ENCODE measurements around the gene EGFL8.

- TF ChIP-seq SIN3A (IDR thresholded peaks at IDR 0.05; ENCODE audit: borderline replicate concordance in 2 of 2, control insufficient read depth in 1 of 2, low read depth in 2 of 2, low read length in 2 of 2) = no peak
- no peak for TF ChIP-seq POLR2A (conservative IDR thresholded peaks at IDR 0.05)
- TF ChIP-seq PML (IDR thresholded peaks at IDR 0.05; ENCODE audit: low read length) = no peak
- TF ChIP-seq POLR2AphosphoS5 (IDR thresholded peaks at IDR 0.05; ENCODE audit: control insufficient read depth, insufficient read depth, low read depth, low read length) = no peak
- TF ChIP-seq SETDB1 (IDR thresholded peaks at IDR 0.05; ENCODE audit: low read length) = no peak
- no peak; the same call in 1 of the 2 replicates for TF ChIP-seq ZNF175 (CRISPR knock-in tag; IDR thresholded peaks at IDR 0.05; ENCODE audit: low read depth)
- TF ChIP-seq BDP1 (IDR thresholded peaks at IDR 0.05; ENCODE audit: insufficient read depth, insufficient read length) = no peak
Observed at GRCh38 chr6:32176476-32177182, 12.2 kb downstream of the EGFL8 start.

All from K562 (cell line).